RWPE1 (cell line): ENCODE data around the gene TAX1BP3.
"Not testable (repeated sequence)": the region's sequence is repeated elsewhere in the genome, so short reads cannot be mapped to it uniquely, and the experiment has no call there.

ENCODE experiments used
- CTCF ChIA-PET: fragments of 350-600 bp; sonication (Branson Sonifier 250); formaldehyde crosslinking; extraction: SDS; loops from one replicate; lab custom pipeline; 2021; lab: Yijun Ruan, JAX
- POLR2A ChIA-PET: fragments of 400-600 bp; formaldehyde crosslinking; extraction: SDS; loops from one replicate; lab custom pipeline; 2020; ENCODE audit warnings: antibody characterized with exemption; ENCODE audit not compliant: low non-redundant PET; lab: Yijun Ruan, JAX
- DNase-seq: peaks from one replicate; pipeline ENCODE4 v3.0.0; 2012; ENCODE audit warnings: low spot score
- H3K27ac ChIP-seq: fragments of 450-650 bp; 2 replicates; pipeline ENCODE4 v1.5.1; 2017
- CTCF ChIP-seq: fragments of 450-650 bp; conservative IDR thresholded peaks from 2 replicates; pipeline ENCODE4 v1.5.1; 2017; ENCODE audit warnings: low read depth, mild to moderate bottlenecking

TAX1BP3 gene

GRCh38 chr17:3668279-3669084 is at the start of gene TAX1BP3, which contains the start of gene EMC6:
TSS of gene TAX1BP3 (minus strand) at chr17:3668578. CDS start at chr17:3668526, 52 bp downstream.
TSS of gene EMC6 (plus strand) at chr17:3668812. CDS start at chr17:3669147, 335 bp downstream.
- CTCF ChIA-PET: interaction anchor here (0.7 kb wide), 1 partner anchor 72 kb away, joined by 3 read pairs; no protein-coding TSS in a partner anchor
- DNase-seq: peak; percentile 99
- peak within 1 kb of the TSS; percentile 98 for H3K27ac ChIP-seq
- POLR2A ChIA-PET: interaction anchor here (0.6 to 1.8 kb wide), 2 partner anchors 14 to 32 kb away, joined by 6 to 8 read pairs; partner anchors contain the start of genes CTNS and SHPK
- TF ChIP-seq CTCF: no peak

GRCh38 chr17:3715296-3715695 is 46.9 kb upstream of the TAX1BP3 start:
- ChIA-PET POLR2A (no interaction called here), CTCF (no interaction called here)
- H3K27ac ChIP-seq: no peak overlapping the region
- no peak for DNase-seq
- no peak for TF ChIP-seq CTCF

GRCh38 chr17:3712811-3713463 is 44.6 kb upstream of the TAX1BP3 start:
- no peak overlapping the region for H3K27ac ChIP-seq
- TF ChIP-seq CTCF: no peak
- ChIA-PET CTCF (no interaction called here), POLR2A (no interaction called here)
- no peak for DNase-seq

- TF ChIP-seq CTCF: no peak
- peak; percentile 36 for DNase-seq
- H3K27ac ChIP-seq: no peak overlapping the region; the same call in 1 of the 2 replicates
- ChIA-PET POLR2A (interaction anchor here (0.7 kb wide), 1 partner anchor 1306 kb away, joined by 5 read pairs; no protein-coding TSS in a partner anchor), CTCF (interaction anchor here (0.7 kb wide), 1 partner anchor 77 kb away, joined by 4 read pairs; no protein-coding TSS in a partner anchor)
Observed at GRCh38 chr17:3710951-3711383, 42.6 kb upstream of the TAX1BP3 start.

- DNase-seq: no peak
- no peak for TF ChIP-seq CTCF
- ChIA-PET POLR2A (no interaction called here), CTCF (no interaction called here)
- no peak overlapping the region for H3K27ac ChIP-seq
Observed at GRCh38 chr17:3708366-3708765, 40.0 kb upstream of the TAX1BP3 start.

- CTCF ChIA-PET, H3K27ac ChIP-seq: not testable (repeated sequence)
- POLR2A ChIA-PET: interaction anchor here (0.6 kb wide), 1 partner anchor 15 kb away, joined by 3 read pairs; no protein-coding TSS in a partner anchor
Observed at GRCh38 chr17:3705718-3705984, 37.3 kb upstream of the TAX1BP3 start.

More at GRCh38 chr17:3705718-3705984, 37.3 kb upstream of the TAX1BP3 start:
- DNase-seq: not testable (repeated sequence)
